ENCODE data around the gene MYH7. TPM values are rescaled to one million over a fixed set of nuclear protein-coding genes. Genes with fewer than 3 reads are reported as not detected.

MYH7 gene
- total RNA-seq = under 1 TPM in 7 of 8 experiments, not detected in 1; 0.04 to 0.93 (median 0.14) TPM

GRCh38 chr14:23435543-23436326, at the start of gene MYH7:
Gene MYH7 (minus strand): TSS chr14:23435660. CDS start chr14:23433732, 1,928 bp downstream.
- Histone ChIP-seq H3K4me3 (no peak within 1 kb of the TSS), H3K27ac (peak within 1 kb of the TSS in 1 of 2 donors; percentile 51), H3K4me1 (replicated peaks in 1 of 2) (peaks cover 31 to 39% of the 10 kb centered on the region in 2 donors)
- ATAC-seq (replicated peaks in 6 of 8) = peak in 1 of 8 experiments; percentile 4
- 60% methylated on average over 1 of the region's 10 CpGs; no CpG with 5 or more reads in 9 of the 10 experiments for WGBS, 10 experiments
- in situ Hi-C loops (cut with MboI; ENCODE audit: low pct_unique_long_range_greater_than_20kb in 2 of 9, low sequenced_read_pairs in 9 of 9, unreplicated experiment in 9 of 9) = no loop called here

GRCh38 chr14:23483236-23483854, 47.9 kb upstream of the MYH7 start:
- peak; percentile 87 to 98 (median 88) for ATAC-seq (replicated peaks in 6 of 8)

DNA sequence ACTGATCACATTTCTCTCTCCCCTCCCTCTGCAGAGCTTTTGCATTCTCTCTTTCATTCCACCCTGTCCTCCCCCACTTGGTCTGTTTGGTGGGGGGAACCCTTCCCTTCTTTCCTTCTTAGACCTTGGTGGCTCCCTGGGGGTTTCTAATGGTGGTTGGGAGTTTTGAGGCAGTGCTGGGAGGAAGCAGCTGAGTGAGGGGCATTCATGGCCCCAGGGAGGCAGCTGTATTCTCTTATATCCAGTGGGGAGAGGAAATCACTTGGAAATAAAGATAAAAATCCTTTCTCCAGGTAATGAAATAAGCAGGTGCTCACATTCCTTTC, 47.3 kb upstream of the MYH7 start:
- in situ Hi-C loops (cut with MboI; ENCODE audit: low pct_unique_long_range_greater_than_20kb in 2 of 9, low sequenced_read_pairs in 9 of 9, unreplicated experiment in 9 of 9) = loop anchor here in 7 of 9 experiments (10.0 kb wide), 2 partner anchors 72 to 82 kb away; partner anchors contain the start of genes THTPA (in 6 of the 7), ZFHX2 (in 6 of the 7) and AP1G2 (in 1 of the 7)
- H3K27ac ChIP-seq = peak overlapping the region; percentile 76 to 94
- ATAC-seq (replicated peaks in 6 of 8) = peak in 5 of 8 experiments; percentile 29 to 66 (median 49)
- H3K4me1 ChIP-seq (replicated peaks in 1 of 2) = peaks cover 22 to 34% of the 10 kb centered on the region in 2 donors
- H3K4me3 ChIP-seq = peak overlapping the region in 1 of 5 donors; percentile 1

More at GRCh38 chr14:23483236-23483854, 47.9 kb upstream of the MYH7 start:
- 28 to 93% (median 43%) methylated on average over 1 to 7 of the region's 9 CpGs; no CpG with 5 or more reads in 3 of the 10 experiments for WGBS, 10 experiments
- H3K27ac ChIP-seq = peak overlapping the region; percentile 76 to 94
- in situ Hi-C loops (cut with MboI; ENCODE audit: low pct_unique_long_range_greater_than_20kb in 2 of 9, low sequenced_read_pairs in 9 of 9, unreplicated experiment in 9 of 9) = loop anchor here in 7 of 9 experiments (10.0 kb wide), 2 partner anchors 71 to 81 kb away; partner anchors contain the start of genes THTPA (in 6 of the 7), ZFHX2 (in 6 of the 7) and AP1G2 (in 1 of the 7)
- H3K4me3 ChIP-seq = no peak overlapping the region
- H3K4me1 ChIP-seq (replicated peaks in 1 of 2) = peaks cover 22 to 34% of the 10 kb centered on the region in 2 donors

DNA sequence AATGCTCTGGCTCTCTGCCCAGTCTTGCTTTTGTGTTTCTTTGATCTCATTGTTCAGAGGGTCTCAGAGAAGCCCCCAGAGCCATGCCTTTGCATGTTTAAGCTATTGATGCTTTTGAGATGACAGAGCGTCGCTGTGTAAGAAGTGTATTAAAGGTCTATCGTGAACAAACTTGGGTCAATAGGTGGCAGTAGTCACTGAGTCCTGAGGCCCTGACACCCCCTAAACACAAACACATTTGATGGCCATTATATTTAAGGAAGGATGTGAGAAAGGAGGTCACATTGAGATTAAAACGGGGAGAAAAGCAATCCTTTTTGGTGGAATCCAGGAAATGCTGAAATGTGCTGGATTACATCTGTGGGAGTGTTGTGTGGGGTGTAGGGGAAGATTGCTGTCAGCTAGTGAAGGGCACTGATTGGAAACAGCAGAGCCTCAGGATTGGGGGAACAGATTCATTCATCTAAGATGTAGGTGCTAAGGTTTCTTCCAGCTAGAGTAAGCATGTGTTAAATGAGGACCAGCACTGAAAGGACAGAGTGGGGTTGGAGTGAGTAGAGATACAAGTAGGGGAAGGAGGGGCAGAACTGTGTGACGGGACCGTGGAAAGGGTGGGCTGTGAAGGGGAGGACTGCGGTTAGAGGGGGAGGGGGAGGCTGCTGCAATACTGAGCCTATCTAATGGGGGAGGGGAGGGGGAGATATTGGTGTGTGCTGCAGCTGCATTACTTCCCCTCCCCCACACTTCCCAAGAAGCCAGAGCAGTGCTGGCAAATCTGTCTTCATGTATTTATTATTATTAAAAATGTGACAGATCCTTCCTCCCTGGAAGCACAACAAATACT, 46.7 kb upstream of the MYH7 start:
- Histone ChIP-seq H3K27ac (peak overlapping the region; percentile 76 to 94), H3K4me1 (replicated peaks in 1 of 2) (peaks cover 22 to 34% of the 10 kb centered on the region in 2 donors), H3K4me3 (peak overlapping the region in 2 of 5 donors; percentile 1 to 7)
- 0 to 54% (median 33%) methylated on average over 1 to 4 of the region's 7 CpGs; no CpG with 5 or more reads in 1 of the 10 experiments for WGBS, 10 experiments
- in situ Hi-C loops (cut with MboI; ENCODE audit: low pct_unique_long_range_greater_than_20kb in 2 of 9, low sequenced_read_pairs in 9 of 9, unreplicated experiment in 9 of 9) = loop anchor here in 7 of 9 experiments (10.0 kb wide), 2 partner anchors 73 to 83 kb away; partner anchors contain the start of genes THTPA (in 6 of the 7), ZFHX2 (in 6 of the 7) and AP1G2 (in 1 of the 7)
- peak in 5 of 8 experiments; percentile 72 to 81 (median 74) for ATAC-seq (replicated peaks in 6 of 8)

DNA sequence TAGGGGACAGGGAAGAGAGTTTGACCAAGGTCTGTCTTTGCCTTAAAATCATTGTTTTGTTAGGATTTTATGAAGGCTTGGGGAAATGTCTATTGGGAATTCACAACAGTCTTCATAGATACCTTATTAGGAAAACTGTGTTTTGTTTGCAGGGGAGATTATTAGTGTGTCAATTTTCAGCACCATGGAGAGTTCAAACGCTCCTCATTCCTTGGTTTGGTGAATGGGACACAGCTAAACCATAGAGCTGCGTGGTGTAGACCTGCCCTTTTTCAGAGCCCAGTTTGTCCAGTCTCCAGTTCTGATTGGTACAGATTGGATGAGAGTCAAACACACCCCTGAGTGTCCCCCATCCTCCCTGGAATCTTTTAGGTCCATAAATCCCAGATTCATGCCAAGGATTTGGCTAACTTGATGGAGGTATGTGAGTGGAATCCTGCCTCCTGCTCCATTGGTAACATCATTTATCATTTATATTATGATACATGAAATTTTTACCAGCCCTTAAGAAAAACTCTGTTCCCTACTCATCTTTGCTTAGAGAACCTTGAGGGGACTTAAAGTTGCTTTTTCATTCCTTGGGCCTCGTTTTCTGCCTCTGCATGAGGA, 46.0 kb upstream of the MYH7 start:
- Histone ChIP-seq H3K27ac (peak overlapping the region; percentile 76 to 94), H3K4me3 (no peak overlapping the region), H3K4me1 (replicated peaks in 1 of 2) (peaks cover 22 to 34% of the 10 kb centered on the region in 2 donors)
- 20 to 66% (median 28%) methylated on average over 2 to 3 of the region's 3 CpGs; no CpG with 5 or more reads in 5 of the 10 experiments for WGBS, 10 experiments
- in situ Hi-C loops (cut with MboI; ENCODE audit: low pct_unique_long_range_greater_than_20kb in 2 of 9, low sequenced_read_pairs in 9 of 9, unreplicated experiment in 9 of 9) = loop anchor here in 7 of 9 experiments (10.0 kb wide), 2 partner anchors 73 to 83 kb away; partner anchors contain the start of genes THTPA (in 6 of the 7), ZFHX2 (in 6 of the 7) and AP1G2 (in 1 of the 7)
- ATAC-seq (replicated peaks in 6 of 8) = peak in 1 of 8 experiments; percentile 36

GRCh38 chr14:23478109-23478759, 42.8 kb upstream of the MYH7 start:
- in situ Hi-C loops (cut with MboI; ENCODE audit: low pct_unique_long_range_greater_than_20kb in 2 of 9, low sequenced_read_pairs in 9 of 9, unreplicated experiment in 9 of 9) = no loop called here
- Histone ChIP-seq H3K4me3 (no peak overlapping the region), H3K4me1 (replicated peaks in 1 of 2) (peaks cover 15 to 21% of the 10 kb centered on the region in 2 donors), H3K27ac (no peak overlapping the region)
- 5 to 100% (median 20%) methylated on average over 1 to 5 of the region's 5 CpGs for WGBS, 10 experiments
- peak in 3 of 8 experiments; percentile 57 to 74 (median 64) for ATAC-seq (replicated peaks in 6 of 8)

DNA sequence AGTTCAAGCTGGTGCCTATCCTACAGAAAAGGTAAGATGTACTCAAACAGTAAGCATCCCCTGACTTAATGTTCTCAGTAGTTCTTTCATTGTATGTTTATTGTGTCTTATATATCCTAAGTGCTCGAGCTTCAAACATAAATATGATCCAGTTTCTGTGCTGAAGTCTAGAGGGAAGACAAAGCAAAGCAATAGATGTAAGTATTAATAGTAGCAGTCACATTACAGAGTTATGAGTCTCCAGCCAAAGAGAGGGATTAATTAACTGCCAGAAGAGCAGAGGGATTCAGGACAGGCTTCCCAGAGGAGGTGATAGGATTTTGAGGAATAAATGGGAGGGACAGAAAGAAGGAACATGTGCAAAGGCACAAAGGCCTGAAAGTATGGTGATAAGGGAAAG, 35.5 kb upstream of the MYH7 start:
- WGBS, 10 experiments = 25 to 100% (median 100%) methylated on average over 1 of the region's 1 CpG; no CpG with 5 or more reads in 3 of the 10 experiments
- in situ Hi-C loops (cut with MboI; ENCODE audit: low pct_unique_long_range_greater_than_20kb in 2 of 9, low sequenced_read_pairs in 9 of 9, unreplicated experiment in 9 of 9) = loop anchor here in 3 of 9 experiments (5.0 to 25.0 kb wide), 2 partner anchors 91 to 134 kb away; no protein-coding TSS in a partner anchor
- no peak for ATAC-seq (replicated peaks in 6 of 8)

GRCh38 chr14:23469906-23470403, 34.5 kb upstream of the MYH7 start:
- Histone ChIP-seq H3K27ac (peak overlapping the region; percentile 63 to 86), H3K4me3 (peak overlapping the region; percentile 61 to 82 (median 76)), H3K4me1 (replicated peaks in 1 of 2) (peaks cover 6 to 7% of the 10 kb centered on the region in 2 donors)
- 0 to 14% (median 5%) methylated on average over 2 to 8 of the region's 11 CpGs; no CpG with 5 or more reads in 1 of the 10 experiments for WGBS, 10 experiments
- in situ Hi-C loops (cut with MboI; ENCODE audit: low pct_unique_long_range_greater_than_20kb in 2 of 9, low sequenced_read_pairs in 9 of 9, unreplicated experiment in 9 of 9) = loop anchor here in 4 of 9 experiments (5.0 to 25.0 kb wide), 3 partner anchors 92 to 135 kb away; no protein-coding TSS in a partner anchor
- peak in 6 of 8 experiments; percentile 4 to 23 (median 10) for ATAC-seq (replicated peaks in 6 of 8)

More for the DNA sequence above, 35.5 kb upstream of the MYH7 start:
- no peak overlapping the region for H3K27ac ChIP-seq
- H3K4me3 ChIP-seq = no peak overlapping the region
- peaks cover 6 to 7% of the 10 kb centered on the region in 2 donors for H3K4me1 ChIP-seq (replicated peaks in 1 of 2)

- Histone ChIP-seq H3K27ac (peak within 1 kb of the TSS; percentile 76 to 87), H3K4me3 (peak within 1 kb of the TSS; percentile 61 to 82 (median 76)), H3K4me1 (replicated peaks in 1 of 2) (peaks cover 6 to 7% of the 10 kb centered on the region in 2 donors)
- 0 to 17% (median 2%) methylated on average over 4 to 31 of the region's 41 CpGs; no CpG with 5 or more reads in 1 of the 10 experiments for WGBS, 10 experiments
- in situ Hi-C loops (cut with MboI; ENCODE audit: low pct_unique_long_range_greater_than_20kb in 2 of 9, low sequenced_read_pairs in 9 of 9, unreplicated experiment in 9 of 9) = loop anchor here in 3 of 9 experiments (10.0 to 25.0 kb wide), 2 partner anchors 132 to 135 kb away; no protein-coding TSS in a partner anchor
- peak; percentile 92 to 97 (median 95) for ATAC-seq (replicated peaks in 6 of 8)
These were observed 33.9 kb upstream of the MYH7 start, which contains the start of gene NGDN for GRCh38 chr14:23469127-23469905. Gene NGDN (plus strand): TSS chr14:23469703. CDS start chr14:23469716, 13 bp downstream.

- H3K27ac ChIP-seq = peak overlapping the region; percentile 76 to 87
- 0 to 87% (median 73%) methylated on average over 1 to 4 of the region's 15 CpGs; no CpG with 5 or more reads in 3 of the 10 experiments for WGBS, 10 experiments
- peak overlapping the region in 4 of 5 donors; percentile 11 to 76 (median 18) for H3K4me3 ChIP-seq
- in situ Hi-C loops (cut with MboI; ENCODE audit: low pct_unique_long_range_greater_than_20kb in 2 of 9, low sequenced_read_pairs in 9 of 9, unreplicated experiment in 9 of 9) = loop anchor here in 3 of 9 experiments (10.0 to 25.0 kb wide), 2 partner anchors 131 to 134 kb away; no protein-coding TSS in a partner anchor
- peaks cover 6 to 7% of the 10 kb centered on the region in 2 donors for H3K4me1 ChIP-seq (replicated peaks in 1 of 2)
- ATAC-seq (replicated peaks in 6 of 8) = peak in 2 of 8 experiments; percentile 1 to 2
These were observed 33.3 kb upstream of the MYH7 start for GRCh38 chr14:23468704-23469126.
